Choroid plexus epithelial cell (primary cell): Measurements from ENCODE around the gene ZFHX2.

ENCODE experiments used
- DNase-seq: peaks from one replicate; pipeline ENCODE4 v3.0.0-alpha.2; 2010; ENCODE audit warnings: low read depth
- H3K4me3 ChIP-seq: 2 replicates; pipeline ENCODE4 v1.5.1; 2011; ENCODE audit warnings: low read depth, mild to moderate bottlenecking, control low read depth, low read length, moderate library complexity
- CTCF ChIP-seq: conservative IDR thresholded peaks from 2 replicates; pipeline ENCODE4 v1.5.1; 2011; ENCODE audit warnings: low read depth, mild to moderate bottlenecking, control low read depth, inconsistent platforms, low read length, moderate library complexity

ZFHX2 gene

GRCh38 chr14:23485326-23485725, 66.2 kb downstream of the ZFHX2 start:
- no peak for TF ChIP-seq CTCF

GRCh38 chr14:23483236-23483854, 68.2 kb downstream of the ZFHX2 start:
- DNase-seq, result peak; percentile 55
- no peak overlapping the region for H3K4me3 ChIP-seq
- TF ChIP-seq CTCF, result peak; percentile 79

More at GRCh38 chr14:23485326-23485725, 66.2 kb downstream of the ZFHX2 start:
- no peak overlapping the region for H3K4me3 ChIP-seq
- DNase-seq, result no peak

- no peak for TF ChIP-seq CTCF
- no peak overlapping the region for H3K4me3 ChIP-seq
- no peak for DNase-seq
These were observed 68.8 kb downstream of the ZFHX2 start for GRCh38 chr14:23482823-23483148.

- peak; percentile 12 for TF ChIP-seq CTCF
These were observed 69.4 kb downstream of the ZFHX2 start for GRCh38 chr14:23481979-23482822.

GRCh38 chr14:23481362-23481970, 70.1 kb downstream of the ZFHX2 start:
- no peak for TF ChIP-seq CTCF
- DNase-seq, result peak; percentile 28
- H3K4me3 ChIP-seq, result no peak overlapping the region

More at GRCh38 chr14:23481979-23482822, 69.4 kb downstream of the ZFHX2 start:
- no peak for DNase-seq
- no peak overlapping the region for H3K4me3 ChIP-seq

GRCh38 chr14:23478109-23478759, 73.3 kb downstream of the ZFHX2 start:
- peak; percentile 78 for TF ChIP-seq CTCF
- DNase-seq, result peak; percentile 86
- no peak overlapping the region for H3K4me3 ChIP-seq
